Bronchial epithelial cell (primary cell): Measurements from ENCODE around the gene HSPA2. TPM values are rescaled to one million over a fixed set of nuclear protein-coding genes. Genes with fewer than 3 reads are reported as not detected.

Experiments
- DNase-seq: peaks from one replicate; pipeline ENCODE4 v3.0.0-alpha.2; 2010; ENCODE audit warnings: low read depth
- FAIRE-seq: peaks from 2 replicates; lab custom pipeline; 2011; peaks lifted over from hg19 to GRCh38; lab: Jason Lieb, UNC
- H3K27me3 ChIP-seq: 2 replicates; pipeline ENCODE4 v1.5.1; 2011; ENCODE audit warnings: low read length; ENCODE audit not compliant: control insufficient read depth, insufficient read depth
- H3K36me3 ChIP-seq: 2 replicates; pipeline ENCODE4 v1.5.1; 2011; ENCODE audit warnings: low read length; ENCODE audit not compliant: control insufficient read depth, insufficient read depth
- H3K4me3 ChIP-seq: 2 replicates; pipeline ENCODE4 v1.5.1; 2011; ENCODE audit warnings: mild to moderate bottlenecking, low read depth, low read length, control low read depth
- total RNA-seq: library from RNA; depleted of rRNA; stranded (reverse); fragments of >200 nt; gene quantifications from 2 replicates; pipeline ENCODE4 v1.2.1, GENCODE V29; 2014
- TF ChIP-seq, protein P1 (sequence below): IDR thresholded peaks from 2 replicates; pipeline ENCODE4 v1.5.1; 2011; ENCODE audit warnings: mild to moderate bottlenecking, moderate library complexity, low read length, control low read depth, inconsistent platforms; ENCODE audit not compliant: insufficient read depth, severe bottlenecking

The HSPA2 gene
- total RNA-seq, 1 donor from 2014 or later, result 1.6 TPM

DNA sequence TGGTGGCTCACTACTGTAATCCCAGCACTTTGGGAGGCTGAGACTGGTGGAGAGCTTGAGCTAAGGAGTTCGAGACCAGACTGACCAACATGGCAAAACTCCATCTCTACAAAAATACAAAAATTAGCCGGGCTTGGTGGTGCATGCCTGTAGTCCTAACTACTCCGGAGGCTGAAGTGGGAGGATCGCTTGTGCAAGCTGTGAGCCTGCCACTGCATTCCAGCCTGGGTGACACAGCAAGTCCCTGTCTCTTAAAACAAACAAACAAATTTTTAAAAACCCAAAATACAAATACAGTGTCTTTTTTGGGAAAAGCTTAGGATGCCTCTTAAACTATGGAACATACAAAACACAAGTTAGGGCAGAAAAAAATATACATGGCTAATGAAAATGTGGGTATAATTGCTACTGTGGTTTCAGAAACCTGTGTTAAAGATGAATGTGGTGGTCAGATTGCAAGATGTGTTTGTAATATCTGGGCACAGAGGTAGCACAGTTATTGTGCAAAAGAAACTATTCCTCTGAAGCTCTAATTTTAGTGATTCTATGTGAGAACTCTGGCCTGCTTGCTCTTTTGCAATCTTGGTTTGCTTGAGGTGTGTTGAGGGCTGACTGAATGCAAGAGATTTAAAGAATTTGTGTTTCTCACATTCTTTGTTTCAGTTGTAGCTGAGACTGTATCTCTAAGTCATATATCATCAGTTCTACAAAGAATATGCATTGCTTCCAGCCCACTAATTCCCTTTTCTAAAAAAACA, 3.9 kb upstream of the HSPA2 start:
- H3K4me3 ChIP-seq, result no peak overlapping the region
- TF ChIP-seq, protein P1, sequence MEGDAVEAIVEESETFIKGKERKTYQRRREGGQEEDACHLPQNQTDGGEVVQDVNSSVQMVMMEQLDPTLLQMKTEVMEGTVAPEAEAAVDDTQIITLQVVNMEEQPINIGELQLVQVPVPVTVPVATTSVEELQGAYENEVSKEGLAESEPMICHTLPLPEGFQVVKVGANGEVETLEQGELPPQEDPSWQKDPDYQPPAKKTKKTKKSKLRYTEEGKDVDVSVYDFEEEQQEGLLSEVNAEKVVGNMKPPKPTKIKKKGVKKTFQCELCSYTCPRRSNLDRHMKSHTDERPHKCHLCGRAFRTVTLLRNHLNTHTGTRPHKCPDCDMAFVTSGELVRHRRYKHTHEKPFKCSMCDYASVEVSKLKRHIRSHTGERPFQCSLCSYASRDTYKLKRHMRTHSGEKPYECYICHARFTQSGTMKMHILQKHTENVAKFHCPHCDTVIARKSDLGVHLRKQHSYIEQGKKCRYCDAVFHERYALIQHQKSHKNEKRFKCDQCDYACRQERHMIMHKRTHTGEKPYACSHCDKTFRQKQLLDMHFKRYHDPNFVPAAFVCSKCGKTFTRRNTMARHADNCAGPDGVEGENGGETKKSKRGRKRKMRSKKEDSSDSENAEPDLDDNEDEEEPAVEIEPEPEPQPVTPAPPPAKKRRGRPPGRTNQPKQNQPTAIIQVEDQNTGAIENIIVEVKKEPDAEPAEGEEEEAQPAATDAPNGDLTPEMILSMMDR, result no peak
- DNase-seq (no peak), FAIRE-seq (no peak)
- H3K27me3 ChIP-seq, result peaks cover 9% of the 10 kb centered on the region
- H3K36me3 ChIP-seq, result no peaks in the 10 kb centered on the region

GRCh38 chr14:64541261-64541971, 875 bp downstream of the HSPA2 start:
- DNase-seq (no peak), FAIRE-seq (no peak)

GRCh38 chr14:64541972-64542835, 1.7 kb downstream of the HSPA2 start:
- Histone ChIP-seq H3K4me3 (peak overlapping the region; percentile 1), H3K27me3 (peaks cover 18% of the 10 kb centered on the region), H3K36me3 (no peaks in the 10 kb centered on the region)
- no peak for FAIRE-seq
- DNase-seq, result no peak
- TF ChIP-seq, protein P1, result no peak

More at GRCh38 chr14:64541261-64541971, 875 bp downstream of the HSPA2 start:
- Histone ChIP-seq H3K36me3 (no peaks in the 10 kb centered on the region), H3K4me3 (no peak overlapping the region), H3K27me3 (peaks cover 18% of the 10 kb centered on the region)
- TF ChIP-seq, protein P1, result peak; percentile 9

GRCh38 chr14:64542836-64543201, 2.3 kb downstream of the HSPA2 start:
- FAIRE-seq (no peak), DNase-seq (no peak)
- no peaks in the 10 kb centered on the region for H3K36me3 ChIP-seq
- peaks cover 18% of the 10 kb centered on the region for H3K27me3 ChIP-seq
- TF ChIP-seq, protein P1, result no peak
- no peak overlapping the region for H3K4me3 ChIP-seq

DNA sequence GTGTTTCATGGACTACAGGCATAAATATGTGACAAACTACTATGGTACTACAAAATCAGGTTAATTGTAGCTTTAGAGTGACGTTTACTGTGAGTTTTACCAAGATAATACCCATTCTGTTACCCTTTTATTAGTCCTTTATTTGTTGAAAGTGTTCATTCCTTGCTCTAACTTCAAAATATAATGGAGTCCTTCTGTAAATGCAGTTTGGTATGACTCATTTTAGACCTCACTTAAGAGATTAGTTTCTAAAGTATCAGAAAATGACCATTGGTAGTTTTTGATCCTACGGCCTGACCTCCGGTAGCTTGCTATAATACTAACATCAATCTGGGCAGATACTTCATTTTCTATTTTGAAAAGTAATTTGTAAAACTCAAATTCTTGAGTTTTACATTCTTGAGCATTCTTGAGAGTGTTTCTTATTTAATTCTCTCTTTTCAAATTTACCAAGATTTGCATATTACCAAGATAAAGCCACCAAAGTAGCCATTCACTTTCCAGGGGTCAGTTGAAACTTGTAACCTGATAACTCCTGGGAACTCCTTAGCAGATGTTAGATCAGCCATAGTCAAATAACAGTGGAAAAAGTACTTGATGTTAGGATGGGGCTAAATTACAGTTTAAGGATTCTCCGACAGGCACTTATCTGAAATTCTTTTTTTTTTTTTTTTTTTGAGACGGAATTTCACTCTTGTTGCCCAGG, 4.2 kb downstream of the HSPA2 start:
- Histone ChIP-seq H3K36me3 (no peaks in the 10 kb centered on the region), H3K27me3 (peaks cover 18% of the 10 kb centered on the region), H3K4me3 (no peak overlapping the region)
- no peak for FAIRE-seq
- TF ChIP-seq, protein P1, result no peak
- DNase-seq, result no peak
